ENCODE measurements around the gene EXOG. TPM values are rescaled to one million over a fixed set of nuclear protein-coding genes. Genes with fewer than 3 reads are reported as not detected.

The EXOG gene
- total and polyA plus RNA-seq, 12 donors, result 5.8 to 16.3 (median 11.4) TPM

GRCh38 chr3:38458796-38459498, 37.2 kb upstream of the EXOG start:
- Histone ChIP-seq H3K27me3 (no peaks in the 10 kb centered on the region), H3K27ac (peak overlapping the region; percentile 47 to 94 (median 74)), H3K36me3 (replicated peaks in 1 of 2) (no peaks in the 10 kb centered on the region), H3K4me3 (peak overlapping the region in 3 of 4 donors; percentile 27 to 61 (median 42)), H3K9me3 (replicated peaks in 1 of 3) (no peaks in the 10 kb centered on the region), H3K4me1 (replicated peaks in 1 of 2) (peaks cover 57 to 70% of the 10 kb centered on the region in 2 donors)
- peak; percentile 74 to 91 (median 89) for DNase-seq
- intact Hi-C loops (cut with DNase I), result no loop called here
- 37 to 100% (median 43%) methylated on average over 2 to 13 of the region's 13 CpGs for WGBS, 4 donors
- TF ChIP-seq POLR2A (IDR thresholded peaks at IDR 0.05), result peak in 1 of 2 donors; percentile 84
- TF ChIP-seq CTCF (IDR thresholded peaks at IDR 0.05), result no peak

GRCh38 chr3:38459499-38460048, 36.6 kb upstream of the EXOG start:
- H3K36me3 ChIP-seq (replicated peaks in 1 of 2), result no peaks in the 10 kb centered on the region
- H3K4me1 ChIP-seq (replicated peaks in 1 of 2), result peaks cover 57 to 70% of the 10 kb centered on the region in 2 donors
- DNase-seq, result no peak
- H3K27me3 ChIP-seq, result no peaks in the 10 kb centered on the region
- no peak for TF ChIP-seq CTCF (IDR thresholded peaks at IDR 0.05)
- no peak for TF ChIP-seq POLR2A (IDR thresholded peaks at IDR 0.05)
- peak overlapping the region; percentile 47 to 94 (median 74) for H3K27ac ChIP-seq
- H3K9me3 ChIP-seq (replicated peaks in 1 of 3), result no peaks in the 10 kb centered on the region
- intact Hi-C loops (cut with DNase I), result no loop called here
- H3K4me3 ChIP-seq, result peak overlapping the region in 3 of 4 donors; percentile 27 to 61 (median 42)
- 20 to 57% (median 50%) methylated on average over 1 to 10 of the region's 10 CpGs for WGBS, 4 donors

GRCh38 chr3:38460377-38461270, 35.5 kb upstream of the EXOG start:
- Histone ChIP-seq H3K27me3 (no peaks in the 10 kb centered on the region), H3K27ac (peak overlapping the region in 3 of 5 donors; percentile 12 to 91 (median 74)), H3K4me1 (replicated peaks in 1 of 2) (peaks cover 57 to 70% of the 10 kb centered on the region in 2 donors), H3K4me3 (peak overlapping the region in 1 of 4 donors; percentile 61), H3K9me3 (replicated peaks in 1 of 3) (no peaks in the 10 kb centered on the region), H3K36me3 (replicated peaks in 1 of 2) (no peaks in the 10 kb centered on the region)
- intact Hi-C loops (cut with DNase I), result no loop called here
- TF ChIP-seq POLR2A (IDR thresholded peaks at IDR 0.05), result no peak
- 68 to 81% (median 74%) methylated on average over 12 of the region's 12 CpGs for WGBS, 4 donors
- DNase-seq, result no peak

- no peak for DNase-seq
- TF ChIP-seq POLR2A (IDR thresholded peaks at IDR 0.05) (no peak), CTCF (IDR thresholded peaks at IDR 0.05) (no peak)
- Histone ChIP-seq H3K36me3 (replicated peaks in 1 of 2) (no peaks in the 10 kb centered on the region), H3K9me3 (replicated peaks in 1 of 3) (peaks cover 0 to 12% (median 5%) of the 10 kb centered on the region in 3 donors), H3K4me3 (no peak overlapping the region), H3K4me1 (replicated peaks in 1 of 2) (peaks cover 15 to 31% of the 10 kb centered on the region in 2 donors), H3K27me3 (no peaks in the 10 kb centered on the region), H3K27ac (no peak overlapping the region)
- 97 to 100% (median 99%) methylated on average over 1 of the region's 1 CpG for WGBS, 4 donors
- intact Hi-C loops (cut with DNase I), result no loop called here
Observed at GRCh38 chr3:38465588-38466154, 30.5 kb upstream of the EXOG start.

Data from adrenal gland (tissue), 12 donors.